Measurements from ENCODE around the gene ADGRV1.

Gene ADGRV1

DNA sequence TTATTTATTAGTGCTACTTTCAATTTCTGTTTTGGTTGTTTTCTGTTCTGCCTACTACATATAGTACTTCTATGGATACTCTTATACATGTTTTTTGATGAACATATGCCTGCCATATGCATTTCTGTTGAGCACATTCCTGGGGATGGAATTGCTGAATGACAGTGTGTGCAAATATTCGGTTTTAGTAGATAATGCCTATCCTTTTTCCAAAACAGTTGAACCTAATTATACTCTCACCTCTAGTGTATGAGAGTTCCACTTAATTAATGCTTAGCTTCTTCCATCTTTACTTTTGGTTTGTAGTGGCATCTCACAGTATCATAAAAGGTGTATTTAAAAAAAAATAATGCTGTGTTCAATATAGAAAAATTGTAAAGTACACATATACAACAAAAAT lies 96.8 kb downstream of the ADGRV1 start:
- Histone ChIP-seq H4K8ac (ENCODE audit: low read depth, low read length) (no peak overlapping the region), H2BK12ac (ENCODE audit: low read length) (no peak overlapping the region), H3K4me3 (ENCODE audit: low read depth, low read length) (no peak overlapping the region), H3K79me1 (ENCODE audit: low read length) (no peaks in the 10 kb centered on the region), H3K27me3 (ENCODE audit: insufficient read depth, low read length) (no peaks in the 10 kb centered on the region), H4K91ac (ENCODE audit: low read depth, low read length) (no peak overlapping the region), H3K18ac (ENCODE audit: low read length) (no peak overlapping the region), H2AFZ (ENCODE audit: insufficient read depth, low read length, poor library complexity) (no peak overlapping the region), H3K36me3 (ENCODE audit: control insufficient read depth in 1 of 2, insufficient read depth in 2 of 2, low read length in 2 of 2) (no peaks in the 10 kb centered on the region), H2BK5ac (ENCODE audit: low read depth, low read length, poor library complexity) (no peak overlapping the region), H3K9me3 (ENCODE audit: insufficient read depth, low read depth, low read length) (no peaks in the 10 kb centered on the region), H3K79me2 (ENCODE audit: control insufficient read depth, insufficient read depth, low read length, poor library complexity) (no peaks in the 10 kb centered on the region), H3K14ac (ENCODE audit: low read length) (no peak overlapping the region), H3K4ac (ENCODE audit: low read depth, low read length) (no peak overlapping the region), H3K4me1 (ENCODE audit: control insufficient read depth in 1 of 2, insufficient read depth in 2 of 2, low read length in 2 of 2) (no peaks in the 10 kb centered on the region), H3K4me2 (ENCODE audit: low read length) (no peak overlapping the region), H2BK120ac (ENCODE audit: insufficient read depth, low read length, poor library complexity) (no peak overlapping the region), H3K23ac (ENCODE audit: low read length) (no peak overlapping the region), H4K12ac (ENCODE audit: low read depth, low read length) (no peak overlapping the region), H3K9ac (ENCODE audit: low read length) (no peak overlapping the region), H3K27ac (ENCODE audit: low read depth, low read length) (no peak overlapping the region), H2AK5ac (ENCODE audit: low read length) (no peak overlapping the region)
- no peak for DNase-seq
- WGBS (ENCODE audit: extremely low coverage, insufficient coverage, insufficient read length), result no CpG with 5 or more reads among the region's 1 CpG

DNA sequence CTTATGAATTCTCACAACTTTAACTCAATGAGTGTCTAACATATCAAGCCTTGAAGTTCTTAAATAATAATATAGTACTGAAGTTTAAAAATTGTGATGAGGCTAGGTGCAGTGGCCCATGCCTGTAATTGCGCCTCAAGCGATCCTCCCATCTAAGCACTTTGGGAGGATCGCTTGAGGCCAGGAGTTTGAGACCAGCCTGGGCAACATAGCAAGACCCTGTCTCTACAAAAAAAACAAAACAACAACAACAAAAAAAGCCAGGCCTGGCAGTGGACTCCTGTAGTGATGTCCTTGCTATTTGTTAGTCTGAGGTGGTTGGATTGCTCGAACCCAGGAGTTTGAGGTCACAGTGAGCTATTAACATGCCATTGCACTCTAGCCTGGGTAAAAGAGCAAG lies 98.4 kb downstream of the ADGRV1 start:
- Histone ChIP-seq H3K36me3 (ENCODE audit: control insufficient read depth in 1 of 2, insufficient read depth in 2 of 2, low read length in 2 of 2) (no peaks in the 10 kb centered on the region), H4K91ac (ENCODE audit: low read depth, low read length) (no peak overlapping the region), H3K4me3 (ENCODE audit: low read depth, low read length) (no peak overlapping the region), H2AFZ (ENCODE audit: insufficient read depth, low read length, poor library complexity) (no peak overlapping the region), H3K27ac (ENCODE audit: low read depth, low read length) (no peak overlapping the region), H3K18ac (ENCODE audit: low read length) (no peak overlapping the region), H3K9ac (ENCODE audit: low read length) (no peak overlapping the region), H3K79me1 (ENCODE audit: low read length) (no peaks in the 10 kb centered on the region), H2AK5ac (ENCODE audit: low read length) (no peak overlapping the region), H2BK5ac (ENCODE audit: low read depth, low read length, poor library complexity) (no peak overlapping the region), H4K12ac (ENCODE audit: low read depth, low read length) (no peak overlapping the region), H3K27me3 (ENCODE audit: insufficient read depth, low read length) (no peaks in the 10 kb centered on the region), H3K4me2 (ENCODE audit: low read length) (no peak overlapping the region), H4K8ac (ENCODE audit: low read depth, low read length) (no peak overlapping the region), H3K23ac (ENCODE audit: low read length) (no peak overlapping the region), H3K4ac (ENCODE audit: low read depth, low read length) (no peak overlapping the region), H2BK12ac (ENCODE audit: low read length) (no peak overlapping the region), H3K9me3 (ENCODE audit: insufficient read depth, low read depth, low read length) (no peaks in the 10 kb centered on the region), H2BK120ac (ENCODE audit: insufficient read depth, low read length, poor library complexity) (no peak overlapping the region), H3K14ac (ENCODE audit: low read length) (no peak overlapping the region), H3K4me1 (ENCODE audit: control insufficient read depth in 1 of 2, insufficient read depth in 2 of 2, low read length in 2 of 2) (no peaks in the 10 kb centered on the region), H3K79me2 (ENCODE audit: control insufficient read depth, insufficient read depth, low read length, poor library complexity) (no peaks in the 10 kb centered on the region)
- no peak for DNase-seq
- no CpG with 5 or more reads among the region's 4 CpGs for WGBS (ENCODE audit: extremely low coverage, insufficient coverage, insufficient read length)

DNA sequence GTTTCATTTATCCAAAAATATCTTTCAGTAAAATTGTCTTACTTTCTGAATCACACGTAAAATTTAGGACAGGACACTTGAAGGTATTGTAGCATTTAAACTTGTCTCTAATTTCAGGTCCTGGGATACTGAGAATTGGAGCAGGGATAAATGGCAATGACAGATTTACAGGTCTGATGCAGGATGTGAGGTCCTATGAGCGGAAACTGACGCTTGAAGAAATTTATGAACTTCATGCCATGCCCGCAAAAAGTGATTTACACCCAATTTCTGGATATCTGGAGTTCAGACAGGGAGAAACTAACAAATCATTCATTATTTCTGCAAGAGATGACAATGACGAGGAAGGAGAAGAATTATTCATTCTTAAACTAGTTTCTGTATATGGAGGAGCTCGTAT lies 99.2 kb downstream of the ADGRV1 start:
- no peaks in the 10 kb centered on the region for H3K79me1 ChIP-seq (ENCODE audit: low read length)
- H3K23ac ChIP-seq (ENCODE audit: low read length), result no peak overlapping the region
- H3K4me1 ChIP-seq (ENCODE audit: control insufficient read depth in 1 of 2, insufficient read depth in 2 of 2, low read length in 2 of 2), result no peaks in the 10 kb centered on the region
- no peaks in the 10 kb centered on the region for H3K36me3 ChIP-seq (ENCODE audit: control insufficient read depth in 1 of 2, insufficient read depth in 2 of 2, low read length in 2 of 2)
- H3K9ac ChIP-seq (ENCODE audit: low read length), result no peak overlapping the region
- no peak for DNase-seq
- H3K27ac ChIP-seq (ENCODE audit: low read depth, low read length), result no peak overlapping the region
- no peak overlapping the region for H3K4me2 ChIP-seq (ENCODE audit: low read length)
- H2BK120ac ChIP-seq (ENCODE audit: insufficient read depth, low read length, poor library complexity), result no peak overlapping the region
- H2BK12ac ChIP-seq (ENCODE audit: low read length), result no peak overlapping the region
- no peaks in the 10 kb centered on the region for H3K27me3 ChIP-seq (ENCODE audit: insufficient read depth, low read length)
- no peak overlapping the region for H2AK5ac ChIP-seq (ENCODE audit: low read length)
- H4K12ac ChIP-seq (ENCODE audit: low read depth, low read length), result no peak overlapping the region
- H3K9me3 ChIP-seq (ENCODE audit: insufficient read depth, low read depth, low read length), result no peaks in the 10 kb centered on the region
- H3K4me3 ChIP-seq (ENCODE audit: low read depth, low read length), result no peak overlapping the region
- H4K8ac ChIP-seq (ENCODE audit: low read depth, low read length), result no peak overlapping the region
- H3K4ac ChIP-seq (ENCODE audit: low read depth, low read length), result no peak overlapping the region
- no CpG with 5 or more reads among the region's 6 CpGs for WGBS (ENCODE audit: extremely low coverage, insufficient coverage, insufficient read length)
- no peak overlapping the region for H3K14ac ChIP-seq (ENCODE audit: low read length)
- H2BK5ac ChIP-seq (ENCODE audit: low read depth, low read length, poor library complexity), result no peak overlapping the region
- H4K91ac ChIP-seq (ENCODE audit: low read depth, low read length), result no peak overlapping the region
- no peak overlapping the region for H3K18ac ChIP-seq (ENCODE audit: low read length)
- no peaks in the 10 kb centered on the region for H3K79me2 ChIP-seq (ENCODE audit: control insufficient read depth, insufficient read depth, low read length, poor library complexity)
- H2AFZ ChIP-seq (ENCODE audit: insufficient read depth, low read length, poor library complexity), result no peak overlapping the region

DNA sequence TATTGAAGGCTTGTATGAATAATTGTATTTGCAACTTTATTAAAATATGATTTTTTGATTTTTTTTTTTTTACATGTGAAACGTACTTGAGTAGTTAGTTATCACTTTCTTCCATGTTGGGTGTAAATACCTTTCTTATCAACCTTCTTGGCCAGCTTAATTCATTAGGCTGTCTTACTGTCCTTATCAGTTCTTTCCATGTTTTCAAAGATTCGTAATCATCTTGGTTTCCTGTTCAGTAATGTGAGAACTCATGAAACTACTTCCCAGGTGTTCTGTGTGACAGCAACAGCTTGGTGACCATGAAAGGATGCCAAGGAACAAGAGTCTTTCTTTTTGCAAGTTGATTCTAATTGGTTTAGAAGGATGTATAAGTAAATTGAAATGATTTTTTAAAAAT lies 100.0 kb downstream of the ADGRV1 start:
- no peaks in the 10 kb centered on the region for H3K36me3 ChIP-seq (ENCODE audit: control insufficient read depth in 1 of 2, insufficient read depth in 2 of 2, low read length in 2 of 2)
- no peak overlapping the region for H3K4me3 ChIP-seq (ENCODE audit: low read depth, low read length)
- H2AFZ ChIP-seq (ENCODE audit: insufficient read depth, low read length, poor library complexity), result no peak overlapping the region
- H2AK5ac ChIP-seq (ENCODE audit: low read length), result no peak overlapping the region
- H4K8ac ChIP-seq (ENCODE audit: low read depth, low read length), result no peak overlapping the region
- no peak overlapping the region for H3K9ac ChIP-seq (ENCODE audit: low read length)
- H3K18ac ChIP-seq (ENCODE audit: low read length), result no peak overlapping the region
- no peak overlapping the region for H2BK12ac ChIP-seq (ENCODE audit: low read length)
- H2BK120ac ChIP-seq (ENCODE audit: insufficient read depth, low read length, poor library complexity), result no peak overlapping the region
- H3K23ac ChIP-seq (ENCODE audit: low read length), result no peak overlapping the region
- no peak overlapping the region for H4K91ac ChIP-seq (ENCODE audit: low read depth, low read length)
- H3K4ac ChIP-seq (ENCODE audit: low read depth, low read length), result no peak overlapping the region
- no peaks in the 10 kb centered on the region for H3K79me2 ChIP-seq (ENCODE audit: control insufficient read depth, insufficient read depth, low read length, poor library complexity)
- H3K4me1 ChIP-seq (ENCODE audit: control insufficient read depth in 1 of 2, insufficient read depth in 2 of 2, low read length in 2 of 2), result no peaks in the 10 kb centered on the region
- no CpG with 5 or more reads among the region's 2 CpGs for WGBS (ENCODE audit: extremely low coverage, insufficient coverage, insufficient read length)
- no peak overlapping the region for H3K4me2 ChIP-seq (ENCODE audit: low read length)
- H3K14ac ChIP-seq (ENCODE audit: low read length), result no peak overlapping the region
- H3K79me1 ChIP-seq (ENCODE audit: low read length), result no peaks in the 10 kb centered on the region
- H3K27ac ChIP-seq (ENCODE audit: low read depth, low read length), result no peak overlapping the region
- no peak for DNase-seq
- H4K12ac ChIP-seq (ENCODE audit: low read depth, low read length), result no peak overlapping the region
- no peak overlapping the region for H2BK5ac ChIP-seq (ENCODE audit: low read depth, low read length, poor library complexity)
- H3K27me3 ChIP-seq (ENCODE audit: insufficient read depth, low read length), result no peaks in the 10 kb centered on the region
- H3K9me3 ChIP-seq (ENCODE audit: insufficient read depth, low read depth, low read length), result no peaks in the 10 kb centered on the region

Measured in trophoblast cell (in vitro differentiated cells and primary cell).